HG03442 (cell line): Measurements from ENCODE around the gene TOMM34.

ENCODE experiments used
- ATAC-seq: cut with Tn5 transposase; IDR thresholded peaks from one replicate; pipeline ENCODE4 v1.9.1; 2021; ENCODE audit warnings: mild to moderate bottlenecking, moderate library complexity; ENCODE audit not compliant: unreplicated experiment

The TOMM34 gene

DNA sequence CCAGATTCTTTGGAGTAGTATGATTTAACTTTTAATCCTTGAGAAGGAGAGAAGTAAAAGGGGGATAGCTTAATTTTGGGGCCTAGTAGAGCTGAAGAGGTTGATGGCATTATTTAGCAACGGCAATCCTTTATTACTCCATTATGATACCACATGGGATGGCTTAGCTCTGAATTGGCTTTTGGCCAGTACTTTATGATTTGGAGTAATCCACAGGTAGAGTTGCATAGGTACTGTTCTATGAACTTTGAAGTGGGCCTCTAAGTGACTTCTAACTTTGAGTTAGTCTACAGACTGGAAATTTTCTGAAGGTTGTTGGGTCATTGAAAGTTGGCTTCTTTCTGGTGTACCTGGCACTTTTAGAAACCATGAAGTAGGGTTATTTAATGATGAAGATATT, 63.1 kb downstream of the TOMM34 start:
- ATAC-seq: no peak

DNA sequence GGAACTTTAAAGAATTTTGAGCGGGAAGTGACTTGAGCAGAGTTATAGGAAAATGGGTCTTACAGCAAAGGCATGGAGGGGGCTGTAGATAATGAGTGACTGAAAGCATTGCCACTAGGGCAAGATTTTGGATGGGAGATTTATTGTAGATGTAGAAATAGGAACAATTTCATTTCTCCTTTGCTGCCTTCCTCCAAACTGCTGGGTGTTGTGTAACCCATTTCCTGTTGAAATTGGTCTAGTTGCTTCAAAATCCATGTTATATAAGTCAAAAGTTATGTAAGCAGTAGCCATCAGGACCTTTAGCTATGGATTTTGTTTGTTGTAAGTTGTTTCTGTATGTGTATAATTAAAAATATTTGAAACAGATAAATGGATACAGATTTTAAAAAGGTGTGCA, 63.6 kb downstream of the TOMM34 start:
- no peak for ATAC-seq

DNA sequence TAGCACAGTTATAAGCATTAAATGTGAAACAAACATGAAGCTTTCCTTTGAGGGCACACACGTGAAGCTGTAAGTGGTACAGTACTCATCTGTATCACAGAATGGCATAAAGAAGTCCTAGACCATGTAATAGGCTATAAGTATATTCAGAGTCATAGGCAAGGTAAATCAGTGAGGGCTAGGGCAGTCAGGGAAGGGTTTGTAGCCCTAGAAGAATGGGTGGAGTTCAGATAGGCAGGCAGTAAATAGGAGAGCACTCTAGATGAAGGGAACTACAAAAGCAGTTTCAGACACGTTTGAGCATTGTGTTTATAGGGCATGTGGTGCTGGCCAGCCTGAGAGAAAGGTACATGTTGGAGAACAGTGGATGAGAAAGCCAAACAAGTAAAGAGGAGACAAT, 65.2 kb downstream of the TOMM34 start:
- no peak for ATAC-seq
